Spleen (tissue), 7 donors: ENCODE measurements around the gene BHLHE40.

ENCODE experiments used
- CTCF ChIP-seq, 11 experiments: fragments of 200-600 bp in 7 of 11; fragments of 450-650 bp in 4 of 11; sonication (generic) in 4 of 11; IDR thresholded peaks in 8 of 11; conservative IDR thresholded peaks in 3 of 11; 1 replicate in 7 of 11; 2 replicates in 4 of 11; pipeline versions ENCODE4 v1.4.0 to v1.8.0; 2016 to 2021; ENCODE audit warnings: antibody characterized with exemption in 11 of 11, inconsistent platforms in 4 of 11, mild to moderate bottlenecking in 1 of 11
- POLR2A ChIP-seq, 3 donors: fragments of 450-650 bp; IDR thresholded peaks; one replicate each; pipeline ENCODE4 v1.5.1; 2017; ENCODE audit warnings: antibody characterized with exemption in 3 of 3, mild to moderate bottlenecking in 1 of 3
- donor health status: DM: no; HTN: no; CAD: no; lungs with moderate emphysema.
- donor health status: DM: no; HTN: no; CAD: no.
- donor health status: DM: no; HTN: no; CAD: no.

GRCh38 chr3:4987538-4988296, 8.5 kb downstream of the BHLHE40 start:
- TF ChIP-seq CTCF (IDR thresholded peaks at IDR 0.05 in 8 of 11, conservative IDR thresholded peaks at IDR 0.05 in 3 of 11) (no peak), POLR2A (IDR thresholded peaks at IDR 0.05) (no peak)
